ENCODE results near the gene DNAAF1. TPM values are rescaled to one million over a fixed set of nuclear protein-coding genes. Genes with fewer than 3 reads are reported as not detected.
A peak's percentile ranks its signal among the peaks of the same experiment; 100 is the strongest.

Gene DNAAF1
- total and polyA plus RNA-seq, 4 experiments from 2014 or later = 0.19 to 1.2 TPM; not detected in 2

- POLR2A ChIA-PET (ENCODE audit: partially characterized antibody) = no interaction called here
- intact Hi-C loops (cut with micrococcal nuclease) = no loop called here
- H3K27me3 ChIP-seq (ENCODE audit: insufficient read depth, low read length) = no peaks in the 10 kb centered on the region
Measured at GRCh38 chr16:84137287-84137686, 7.8 kb upstream of the DNAAF1 start.

GRCh38 chr16:84137769-84138357 lies 7.2 kb upstream of the DNAAF1 start:
- ChIA-PET CTCF (ENCODE audit: partially characterized antibody) (interaction anchor here (0.6 kb wide), 1 partner anchor 19 kb away, joined by 3 read pairs; no protein-coding TSS in a partner anchor), POLR2A (ENCODE audit: partially characterized antibody) (interaction anchor here (1.9 kb wide), 1 partner anchor 21 kb away, joined by 8 read pairs; the partner anchor contains the start of gene MBTPS1)
- Histone ChIP-seq H3K9me3 (ENCODE audit: control insufficient read depth in 1 of 2, low read length in 2 of 2) (no peaks in the 10 kb centered on the region), H3K4me1 (ENCODE audit: insufficient read depth, low read length) (no peaks in the 10 kb centered on the region), H3K4me3 (ENCODE audit: low read length in 2 of 2) (no peak overlapping the region), H3K27ac (ENCODE audit: low read depth, low read length) (no peak overlapping the region), H3K36me3 (ENCODE audit: insufficient read depth, low read length) (no peaks in the 10 kb centered on the region), H3K27me3 (ENCODE audit: insufficient read depth, low read length) (no peaks in the 10 kb centered on the region)
- Mint-ChIP-seq H3K9me3 (no peaks in the 10 kb centered on the region), H3K4me3 (peak overlapping the region in 1 of 8 donors; percentile 15), H3K36me3 (peaks cover 0 to 4% of the 10 kb centered on the region in 2 donors), H3K4me1 (peaks cover 8 to 20% (median 14%) of the 10 kb centered on the region in 4 donors), H3K27me3 (no peaks in the 10 kb centered on the region), H3K27ac (no peak overlapping the region)
- DNase-seq = no peak
- intact Hi-C loops (cut with micrococcal nuclease) = no loop called here

More at GRCh38 chr16:84137287-84137686, 7.8 kb upstream of the DNAAF1 start:
- Mint-ChIP-seq H3K27ac (no peak overlapping the region), H3K4me3 (peak overlapping the region in 1 of 8 donors; percentile 15), H3K4me1 (peaks cover 8 to 18% (median 13%) of the 10 kb centered on the region in 4 donors), H3K27me3 (no peaks in the 10 kb centered on the region), H3K36me3 (peaks cover 0 to 5% of the 10 kb centered on the region in 2 donors), H3K9me3 (no peaks in the 10 kb centered on the region)
- CTCF ChIA-PET (ENCODE audit: partially characterized antibody) = no interaction called here
- Histone ChIP-seq H3K4me1 (ENCODE audit: insufficient read depth, low read length) (no peaks in the 10 kb centered on the region), H3K4me3 (ENCODE audit: low read length in 2 of 2) (no peak overlapping the region), H3K9me3 (ENCODE audit: control insufficient read depth in 1 of 2, low read length in 2 of 2) (no peaks in the 10 kb centered on the region), H3K27ac (ENCODE audit: low read depth, low read length) (no peak overlapping the region), H3K36me3 (ENCODE audit: insufficient read depth, low read length) (no peaks in the 10 kb centered on the region)
- no peak for DNase-seq

DNA sequence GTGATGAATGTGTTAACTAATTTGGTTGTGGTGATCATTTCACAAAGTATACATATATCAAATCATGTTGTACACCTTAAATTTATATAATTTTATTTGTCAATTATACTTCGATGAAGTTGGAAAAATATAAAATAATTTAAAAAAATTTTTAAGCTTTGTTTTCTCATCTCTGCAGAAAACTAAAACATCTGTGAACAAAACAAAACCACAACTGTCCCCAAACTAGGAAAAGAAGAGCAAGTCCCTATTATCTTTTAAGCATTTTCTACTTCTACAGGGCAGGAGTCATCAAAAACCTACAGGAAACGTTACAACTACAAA lies 6.6 kb upstream of the DNAAF1 start:
- Histone ChIP-seq H3K9me3 (ENCODE audit: control insufficient read depth in 1 of 2, low read length in 2 of 2) (no peaks in the 10 kb centered on the region), H3K4me3 (ENCODE audit: low read length in 2 of 2) (no peak overlapping the region), H3K4me1 (ENCODE audit: insufficient read depth, low read length) (peaks cover under 1% of the 10 kb centered on the region), H3K36me3 (ENCODE audit: insufficient read depth, low read length) (no peaks in the 10 kb centered on the region), H3K27me3 (ENCODE audit: insufficient read depth, low read length) (no peaks in the 10 kb centered on the region), H3K27ac (ENCODE audit: low read depth, low read length) (no peak overlapping the region)
- no peaks in the 10 kb centered on the region for H3K27me3 Mint-ChIP-seq
- intact Hi-C loops (cut with micrococcal nuclease) = no loop called here
- H3K4me3 Mint-ChIP-seq = no peak overlapping the region
- no peaks in the 10 kb centered on the region for H3K9me3 Mint-ChIP-seq
- H3K4me1 Mint-ChIP-seq = peaks cover 12 to 26% (median 16%) of the 10 kb centered on the region in 4 donors
- no peak for DNase-seq
- H3K36me3 Mint-ChIP-seq = peaks cover 0 to 4% of the 10 kb centered on the region in 2 donors
- ChIA-PET CTCF (ENCODE audit: partially characterized antibody) (no interaction called here), POLR2A (ENCODE audit: partially characterized antibody) (interaction anchor here (1.9 kb wide), 1 partner anchor 21 kb away, joined by 8 read pairs; the partner anchor contains the start of gene MBTPS1)
- peak overlapping the region in 1 of 7 donors; percentile 19 for H3K27ac Mint-ChIP-seq

GRCh38 chr16:84138824-84139627 lies 6.1 kb upstream of the DNAAF1 start:
- ChIA-PET CTCF (ENCODE audit: partially characterized antibody) (no interaction called here), POLR2A (ENCODE audit: partially characterized antibody) (interaction anchor here (1.9 kb wide), 1 partner anchor 22 kb away, joined by 8 read pairs; the partner anchor contains the start of gene MBTPS1)
- no peaks in the 10 kb centered on the region for H3K9me3 ChIP-seq (ENCODE audit: control insufficient read depth in 1 of 2, low read length in 2 of 2)
- H3K36me3 ChIP-seq (ENCODE audit: insufficient read depth, low read length) = no peaks in the 10 kb centered on the region
- H3K27ac ChIP-seq (ENCODE audit: low read depth, low read length) = no peak overlapping the region
- Mint-ChIP-seq H3K36me3 (peaks cover 0 to 4% of the 10 kb centered on the region in 2 donors), H3K27ac (peak overlapping the region in 4 of 7 donors; percentile 6 to 25 (median 14)), H3K4me1 (peaks cover 14 to 31% (median 18%) of the 10 kb centered on the region in 4 donors), H3K9me3 (no peaks in the 10 kb centered on the region), H3K4me3 (peak overlapping the region in 1 of 8 donors; percentile 22), H3K27me3 (no peaks in the 10 kb centered on the region)
- no peak overlapping the region for H3K4me3 ChIP-seq (ENCODE audit: low read length in 2 of 2)
- peaks cover 6% of the 10 kb centered on the region for H3K4me1 ChIP-seq (ENCODE audit: insufficient read depth, low read length)
- intact Hi-C loops (cut with micrococcal nuclease) = no loop called here
- no peaks in the 10 kb centered on the region for H3K27me3 ChIP-seq (ENCODE audit: insufficient read depth, low read length)
- no peak for DNase-seq

DNA sequence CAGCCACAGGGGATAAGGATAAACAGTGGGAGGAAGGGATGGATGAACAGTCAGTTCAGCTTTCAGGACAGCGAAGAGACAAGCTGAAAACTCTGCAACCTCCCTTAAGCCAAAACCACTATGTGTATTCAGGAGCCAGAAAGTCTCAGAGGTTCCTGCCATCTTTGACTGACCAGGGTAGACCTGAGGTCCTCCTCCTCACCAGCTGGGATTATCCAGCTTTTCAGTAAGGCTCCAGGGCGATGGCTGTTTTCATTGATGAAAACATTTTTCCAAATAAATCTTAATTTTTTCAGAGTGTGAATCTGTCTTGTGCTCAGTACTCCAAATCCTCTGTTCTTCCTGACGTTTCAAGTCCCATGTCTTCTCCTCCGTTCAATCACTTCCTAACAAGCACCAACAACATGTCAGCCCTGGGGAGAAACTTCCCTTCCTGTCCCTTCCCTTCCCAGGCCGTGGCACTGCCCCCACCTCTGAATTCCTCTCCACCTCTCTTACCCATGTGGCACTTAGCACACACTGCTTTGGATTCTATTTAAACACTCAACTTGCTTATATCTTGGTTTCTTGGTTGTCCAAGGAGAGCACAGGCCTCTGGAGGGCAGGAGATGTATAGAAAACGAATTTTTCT lies 5.4 kb upstream of the DNAAF1 start:
- intact Hi-C loops (cut with micrococcal nuclease) = no loop called here
- peak overlapping the region in 3 of 7 donors; percentile 25 to 76 (median 58) for H3K27ac Mint-ChIP-seq

DNA sequence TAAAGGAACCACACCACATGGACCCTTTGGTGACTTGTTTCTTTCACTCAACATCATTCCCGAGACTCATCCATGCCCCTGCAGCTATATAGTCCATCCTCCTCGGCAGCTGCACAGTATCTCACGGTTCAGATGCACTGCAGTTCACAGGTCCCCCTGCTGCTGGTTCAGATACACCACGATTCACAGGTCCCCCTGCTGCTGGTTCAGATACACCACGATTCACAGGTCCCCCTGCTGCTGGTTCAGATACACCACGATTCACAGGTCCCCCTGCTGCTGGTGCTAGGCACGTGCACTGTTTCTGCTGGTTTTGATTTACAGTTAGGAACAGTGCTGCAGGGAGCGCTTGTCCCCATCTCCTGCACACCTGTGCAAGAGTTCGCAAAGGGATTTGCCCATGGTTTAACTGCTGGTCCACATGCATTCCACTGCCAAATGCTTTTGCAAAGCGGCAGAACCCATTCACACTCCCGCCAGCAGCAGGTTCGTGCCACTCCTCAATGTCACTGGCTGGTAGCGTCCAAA lies 3.9 kb upstream of the DNAAF1 start:
- Mint-ChIP-seq H3K36me3 (peaks cover 0 to 7% of the 10 kb centered on the region in 2 donors), H3K4me3 (no peak overlapping the region), H3K27ac (no peak overlapping the region), H3K27me3 (no peaks in the 10 kb centered on the region), H3K9me3 (no peaks in the 10 kb centered on the region), H3K4me1 (peaks cover 15 to 37% (median 23%) of the 10 kb centered on the region in 4 donors)
- Histone ChIP-seq H3K27ac (ENCODE audit: low read depth, low read length) (no peak overlapping the region), H3K36me3 (ENCODE audit: insufficient read depth, low read length) (no peaks in the 10 kb centered on the region), H3K27me3 (ENCODE audit: insufficient read depth, low read length) (no peaks in the 10 kb centered on the region), H3K4me3 (ENCODE audit: low read length in 2 of 2) (no peak overlapping the region), H3K4me1 (ENCODE audit: insufficient read depth, low read length) (peaks cover 13% of the 10 kb centered on the region), H3K9me3 (ENCODE audit: control insufficient read depth in 1 of 2, low read length in 2 of 2) (no peaks in the 10 kb centered on the region)
- intact Hi-C loops (cut with micrococcal nuclease) = no loop called here
- DNase-seq = peak in 1 of 5 donors; percentile 5
- ChIA-PET CTCF (ENCODE audit: partially characterized antibody) (interaction anchor here (1.0 to 1.5 kb wide), 3 partner anchors 24 to 57 kb away, joined by 3 to 4 read pairs (median 3); partner anchors contain the start of genes MBTPS1 and TAF1C), POLR2A (ENCODE audit: partially characterized antibody) (interaction anchor here (2.2 kb wide), 1 partner anchor 24 kb away, joined by 7 read pairs; the partner anchor contains the start of gene MBTPS1)

More for the DNA sequence above, 5.4 kb upstream of the DNAAF1 start:
- no peaks in the 10 kb centered on the region for H3K9me3 ChIP-seq (ENCODE audit: control insufficient read depth in 1 of 2, low read length in 2 of 2)
- Mint-ChIP-seq H3K4me1 (peaks cover 17 to 37% (median 23%) of the 10 kb centered on the region in 4 donors), H3K9me3 (no peaks in the 10 kb centered on the region), H3K36me3 (peaks cover 0 to 9% of the 10 kb centered on the region in 2 donors), H3K4me3 (no peak overlapping the region), H3K27me3 (no peaks in the 10 kb centered on the region)
- no peak for DNase-seq
- ChIA-PET POLR2A (ENCODE audit: partially characterized antibody) (interaction anchor here (0.7 to 1.9 kb wide), 2 partner anchors 23 kb away, joined by 3 to 8 read pairs; partner anchors contain the start of gene MBTPS1), CTCF (ENCODE audit: partially characterized antibody) (no interaction called here)
- H3K36me3 ChIP-seq (ENCODE audit: insufficient read depth, low read length) = no peaks in the 10 kb centered on the region
- peaks cover 9% of the 10 kb centered on the region for H3K4me1 ChIP-seq (ENCODE audit: insufficient read depth, low read length)
- H3K4me3 ChIP-seq (ENCODE audit: low read length in 2 of 2) = no peak overlapping the region
- H3K27me3 ChIP-seq (ENCODE audit: insufficient read depth, low read length) = no peaks in the 10 kb centered on the region
- no peak overlapping the region for H3K27ac ChIP-seq (ENCODE audit: low read depth, low read length)
